GM21825 (cell line): ENCODE data around the gene ZNF526.
A peak's percentile ranks its signal among the peaks of the same experiment; 100 is the strongest.

Experiments
- ATAC-seq: cut with Tn5 transposase; IDR thresholded peaks from one replicate; pipeline ENCODE4 v1.9.1; 2021; ENCODE audit warnings: mild to moderate bottlenecking, moderate library complexity; ENCODE audit not compliant: unreplicated experiment

The ZNF526 gene

GRCh38 chr19:42196011-42197001 lies 23.8 kb upstream of the ZNF526 start:
- no peak for ATAC-seq

- ATAC-seq = no peak
Observed at GRCh38 chr19:42197375-42197817, 22.7 kb upstream of the ZNF526 start.

DNA sequence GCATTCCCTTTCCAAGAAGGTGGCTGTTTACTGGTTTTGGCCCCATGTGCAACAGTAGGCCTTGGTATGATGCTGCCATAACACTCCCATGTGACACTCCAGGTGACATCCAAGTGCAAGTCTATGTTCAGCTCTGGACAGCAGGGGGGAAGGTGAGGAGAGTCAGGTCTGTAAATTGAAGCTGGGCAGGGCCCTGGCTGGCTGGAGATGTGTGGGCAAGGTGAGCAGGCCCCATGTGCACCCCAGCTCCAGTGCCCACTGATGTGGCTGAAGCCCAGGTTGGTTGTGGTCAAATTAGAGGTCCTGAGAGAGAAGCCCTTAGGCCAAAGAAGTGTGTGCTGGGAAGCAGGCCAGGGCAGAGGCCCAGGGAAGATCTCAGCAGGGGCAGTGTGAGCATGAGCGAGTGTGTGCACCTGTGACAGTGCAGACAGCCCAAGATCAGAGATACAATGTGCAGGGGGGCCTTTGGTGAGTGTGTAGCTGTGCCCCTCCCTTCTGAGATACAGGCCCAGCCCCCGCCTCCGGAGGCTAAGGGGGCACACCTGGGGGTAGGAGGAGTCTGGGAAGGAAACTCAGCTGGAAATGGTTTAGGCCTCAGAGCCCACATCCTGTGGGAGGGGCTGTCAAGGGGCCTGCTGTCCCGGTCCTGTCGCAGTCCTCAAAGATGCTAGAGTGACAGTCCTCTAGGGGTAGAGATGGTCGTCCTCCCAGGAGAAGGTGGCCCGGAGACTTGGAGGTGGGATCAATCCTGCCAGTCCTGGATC lies 21.3 kb upstream of the ZNF526 start:
- ATAC-seq = peak; percentile 41

DNA sequence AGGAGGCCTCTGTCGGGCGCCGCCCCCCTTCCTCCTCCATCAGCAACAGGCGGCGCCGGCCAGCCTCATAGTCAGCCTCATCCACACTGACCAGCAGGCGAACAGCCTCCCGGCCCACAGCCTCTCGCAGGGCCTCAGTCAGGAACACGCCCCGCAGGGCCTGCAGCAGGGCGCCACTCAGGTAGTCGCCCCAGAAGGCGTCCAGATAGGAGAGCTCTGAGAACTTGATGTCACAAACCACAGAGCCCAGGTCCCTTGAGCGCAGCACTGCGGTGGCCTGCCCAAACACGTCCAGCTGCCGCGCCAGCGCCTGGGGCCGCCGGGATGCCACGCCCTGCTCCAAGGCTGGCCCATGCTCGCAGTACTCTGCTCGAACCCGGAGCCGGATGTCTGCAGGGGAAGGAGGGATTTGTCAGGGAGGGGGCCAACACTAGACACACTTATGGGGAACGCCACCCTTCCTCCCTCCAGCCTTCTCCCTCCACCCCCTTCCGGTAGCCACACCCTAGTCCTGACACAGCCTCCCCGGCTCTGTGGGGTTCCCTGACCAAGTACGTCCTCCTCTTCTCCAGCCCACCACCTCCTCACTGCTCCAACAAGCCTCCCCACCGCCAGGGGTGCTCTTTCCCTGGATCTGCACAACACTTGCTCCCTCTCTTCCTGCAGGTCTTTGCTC lies 20.5 kb upstream of the ZNF526 start:
- ATAC-seq = peak; percentile 46

GRCh38 chr19:42200116-42200715 lies 19.9 kb upstream of the ZNF526 start:
- no peak for ATAC-seq

DNA sequence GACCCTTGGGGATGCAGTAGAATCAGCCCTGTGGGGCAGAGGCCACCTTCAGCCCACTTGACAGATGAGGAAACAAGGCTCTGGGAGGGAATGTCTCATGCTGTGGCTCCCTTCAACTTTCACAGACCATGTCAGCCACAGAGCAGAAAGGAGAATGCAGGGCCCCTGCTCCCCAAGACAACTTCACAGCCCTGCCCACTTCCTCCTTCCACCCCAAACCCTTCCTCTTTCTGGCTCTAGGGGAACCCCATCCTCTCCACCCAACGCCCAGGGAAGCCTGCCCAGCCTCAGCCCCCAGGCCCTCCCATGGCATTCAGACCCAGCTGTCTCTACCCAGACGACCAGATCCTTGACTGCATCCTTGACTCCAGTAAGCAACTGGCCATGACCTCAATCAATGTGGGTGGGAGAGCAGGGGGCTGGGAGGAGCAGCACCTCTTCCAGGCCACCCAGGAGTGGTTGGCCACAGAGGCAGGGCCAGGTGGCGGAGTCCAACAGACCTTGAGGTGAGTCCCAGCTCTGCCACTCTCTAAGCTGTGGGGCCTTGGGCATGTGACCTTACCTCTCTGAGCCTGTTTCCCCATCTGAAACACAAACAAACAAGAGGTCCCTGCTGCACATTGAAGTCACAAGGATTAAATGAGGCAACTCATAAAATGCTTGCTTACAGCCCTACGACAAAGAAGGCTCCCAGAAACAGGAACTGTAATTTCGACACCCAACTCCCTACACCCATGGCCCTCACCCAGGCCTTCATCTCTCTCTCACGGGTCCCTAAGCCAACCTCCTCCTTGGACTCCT lies 18.4 kb upstream of the ZNF526 start:
- ATAC-seq = no peak

- ATAC-seq = no peak
Observed at GRCh38 chr19:42202290-42202880, 17.7 kb upstream of the ZNF526 start.

DNA sequence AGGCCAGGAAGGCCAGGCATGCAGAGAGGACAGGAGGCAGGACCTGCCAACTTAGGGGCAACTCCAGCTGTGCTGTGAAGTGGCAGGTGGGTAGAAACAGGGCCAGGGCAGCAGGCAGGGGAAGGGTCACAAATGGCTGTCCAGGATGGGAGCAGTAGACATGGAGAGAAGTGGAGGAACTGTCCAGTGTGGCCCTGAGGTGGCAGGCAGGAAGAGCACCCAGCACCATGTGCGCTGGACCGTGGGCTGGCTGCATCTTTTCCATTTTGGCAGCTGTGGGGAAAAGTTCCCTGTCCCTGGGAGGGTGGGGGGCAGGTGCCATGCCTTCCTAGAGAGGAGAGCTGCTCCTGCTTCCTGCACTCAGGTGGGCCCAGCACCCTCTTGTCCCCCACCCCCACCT lies 16.4 kb upstream of the ZNF526 start:
- no peak for ATAC-seq

DNA sequence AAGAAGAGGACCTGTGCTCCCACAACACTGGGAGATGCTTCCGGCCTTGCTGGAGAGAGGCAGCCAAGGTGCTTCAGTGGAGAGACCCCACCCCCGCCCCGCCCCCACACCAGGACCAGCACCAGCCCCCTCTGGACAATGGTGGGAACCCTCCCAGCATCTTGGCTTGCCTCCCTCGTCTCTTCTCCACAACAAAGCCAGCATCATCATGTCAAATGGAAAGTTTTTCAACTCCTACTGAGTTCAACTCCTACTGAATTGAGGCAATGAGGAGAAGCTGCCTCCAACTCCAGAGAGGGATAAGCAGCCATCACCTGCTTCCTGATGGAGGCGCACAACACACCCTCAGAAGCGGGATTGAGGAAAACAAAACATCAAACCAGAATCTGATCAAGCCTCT lies 15.4 kb upstream of the ZNF526 start:
- ATAC-seq = no peak

GRCh38 chr19:42206871-42207755 lies 13.0 kb upstream of the ZNF526 start:
- no peak for ATAC-seq

- no peak for ATAC-seq
Observed at GRCh38 chr19:42207767-42208271, 12.3 kb upstream of the ZNF526 start.

DNA sequence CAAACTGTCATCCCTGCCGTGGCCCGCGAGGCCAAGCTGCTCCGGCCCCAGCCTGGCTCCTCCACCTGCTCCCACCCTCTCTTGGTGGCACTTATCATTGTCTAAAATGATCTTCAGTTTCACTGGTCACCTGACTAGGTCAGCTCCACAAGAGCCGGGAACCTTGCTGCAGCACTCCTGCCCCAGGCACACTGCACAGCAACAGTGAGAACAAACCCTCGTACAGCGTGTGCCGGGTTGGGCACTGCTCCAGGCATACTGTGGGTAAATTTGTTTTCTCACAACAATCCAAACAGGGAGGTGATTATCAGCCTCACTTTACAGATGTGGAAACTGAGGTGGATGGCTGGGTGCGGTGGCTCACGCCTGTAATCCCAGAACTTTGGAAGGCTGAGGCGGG lies 11.5 kb upstream of the ZNF526 start:
- no peak for ATAC-seq

GRCh38 chr19:42212886-42213285 lies 7.2 kb upstream of the ZNF526 start:
- ATAC-seq = no peak

DNA sequence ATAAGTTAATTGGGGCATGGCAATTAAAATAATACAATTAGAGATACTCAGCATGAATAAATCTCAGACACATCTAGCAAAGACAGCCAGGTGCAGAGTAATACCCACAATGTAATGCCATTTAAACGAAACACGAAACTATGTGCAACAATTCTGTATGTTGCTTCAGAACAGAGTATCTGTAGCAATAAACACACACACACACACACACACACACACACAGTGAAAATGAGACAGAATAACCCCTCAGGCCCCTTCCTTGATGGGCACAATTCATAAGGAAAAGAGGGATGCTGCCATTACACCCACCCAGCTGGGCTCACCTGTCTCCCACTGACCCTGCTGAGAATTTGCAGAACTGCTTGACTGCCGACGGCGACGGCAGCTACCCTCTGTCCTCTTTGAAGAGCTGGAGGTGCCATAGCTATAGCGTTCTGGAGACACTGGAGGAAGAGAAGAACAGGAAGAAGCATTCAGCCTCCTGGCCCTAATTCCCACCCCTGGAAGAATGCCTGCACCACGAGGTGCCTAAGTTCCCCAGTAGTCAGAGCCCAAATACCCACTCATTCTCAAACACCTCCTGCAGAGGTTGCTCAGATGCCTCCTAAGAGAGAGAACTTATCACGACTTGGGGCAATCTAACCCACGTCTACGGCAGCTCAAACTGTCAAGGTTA lies 5.2 kb upstream of the ZNF526 start:
- ATAC-seq = no peak

GRCh38 chr19:42216653-42217519 lies 3.2 kb upstream of the ZNF526 start:
- ATAC-seq = peak; percentile 4

DNA sequence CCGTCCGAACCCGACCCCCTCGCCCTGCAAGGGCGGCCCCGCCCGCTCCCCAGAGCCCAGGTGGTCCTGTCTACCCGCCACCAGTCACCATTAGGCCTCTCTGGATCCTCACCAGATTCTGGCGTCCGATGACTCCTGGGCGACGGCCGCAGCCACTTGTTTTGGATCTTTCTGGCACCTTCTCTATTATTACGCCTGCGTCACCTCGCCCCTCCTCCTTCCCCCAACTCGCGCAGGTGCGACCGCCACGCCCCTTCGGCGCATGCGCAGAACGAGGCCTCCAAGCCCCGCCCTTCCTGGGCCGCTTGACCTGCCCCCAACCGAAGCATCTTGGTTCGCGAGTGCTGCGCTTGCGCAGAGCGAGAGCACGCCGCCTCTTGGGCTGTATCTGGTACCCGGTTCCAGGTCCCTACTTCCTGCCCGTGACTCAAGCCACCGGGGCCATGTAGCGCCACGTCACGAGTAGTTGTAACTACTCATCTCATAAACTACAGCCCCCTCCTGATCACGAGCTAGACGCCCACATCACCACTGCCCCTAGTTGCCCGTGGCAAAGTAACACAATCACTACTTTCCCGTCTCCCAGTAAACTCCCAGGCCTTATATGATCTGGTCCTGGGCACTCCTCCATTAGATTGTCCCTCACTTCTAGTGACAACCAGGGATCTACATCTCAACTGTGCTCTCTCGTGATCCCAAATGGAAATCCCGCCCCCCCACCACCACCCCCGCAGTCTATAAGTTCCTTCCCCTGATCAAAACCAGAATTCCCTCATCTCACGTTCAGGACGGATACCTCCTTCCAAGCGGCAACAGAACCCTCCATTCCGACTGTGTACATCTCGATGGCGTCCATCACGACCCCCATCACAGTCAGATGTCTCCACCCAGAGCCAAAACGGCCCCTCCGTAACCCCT lies 2.3 kb upstream of the ZNF526 start, which contains the start of gene DEDD2:
Gene DEDD2, minus strand, starts transcription at position 158 of the 918 bp plus-strand sequence. CDS start 670 bp downstream, outside the sequence.
- peak; percentile 63 for ATAC-seq
